HepG2 (cell line): ENCODE results near the gene RBM12. TPM values are rescaled to one million over a fixed set of nuclear protein-coding genes. Genes with fewer than 3 reads are reported as not detected.
A peak's percentile ranks its signal among the peaks of the same experiment; 100 is the strongest.

Experiments
- ARID2 ChIP-seq: sonication (generic); formaldehyde crosslinking; IDR thresholded peaks from 2 replicates; pipeline ENCODE4 v1.8.1; 2022; ENCODE audit warnings: mild to moderate bottlenecking, missing genetic modification reagents, borderline replicate concordance
- ESRRA ChIP-seq: sonication (generic); formaldehyde crosslinking; IDR thresholded peaks from 2 replicates; pipeline ENCODE4 v1.5.1; 2020; ENCODE audit warnings: mild to moderate bottlenecking, low read depth, missing genetic modification reagents
- HNF4A ChIP-seq: sonication (generic); formaldehyde crosslinking; IDR thresholded peaks from 2 replicates; pipeline ENCODE4 v1.4.0; 2020; ENCODE audit warnings: missing genetic modification reagents
- KDM2A ChIP-seq: sonication (generic); formaldehyde crosslinking; IDR thresholded peaks from 2 replicates; pipeline ENCODE4 v1.4.0; 2020; ENCODE audit warnings: low read depth, missing genetic modification reagents, borderline replicate concordance
- MEF2D ChIP-seq: sonication (generic); formaldehyde crosslinking; IDR thresholded peaks from 2 replicates; pipeline ENCODE4 v1.5.1; 2020; ENCODE audit warnings: mild to moderate bottlenecking, missing genetic modification reagents
- NR2C2 ChIP-seq: sonication (generic); formaldehyde crosslinking; IDR thresholded peaks from 2 replicates; pipeline ENCODE4 v1.4.0; 2020; ENCODE audit warnings: missing genetic modification reagents, mild to moderate bottlenecking, moderate library complexity, borderline replicate concordance
- NR2F6 ChIP-seq, 2 experiments: IDR thresholded peaks; 2 replicates each; pipeline ENCODE4 v1.6.1; 2016; ENCODE audit warnings: antibody characterized with exemption in 1 of 2, mild to moderate bottlenecking in 1 of 2
- TFDP1 ChIP-seq: IDR thresholded peaks from 2 replicates; pipeline ENCODE4 v1.6.1; 2016; ENCODE audit warnings: missing compliant biosample characterization, missing genetic modification reagents, borderline replicate concordance
- ZBTB10 ChIP-seq: sonication (generic); formaldehyde crosslinking; IDR thresholded peaks from 2 replicates; pipeline ENCODE4 v1.4.0; 2020; ENCODE audit warnings: missing genetic modification reagents, borderline replicate concordance
- ZMYM2 ChIP-seq: sonication (generic); formaldehyde crosslinking; IDR thresholded peaks from 2 replicates; pipeline ENCODE4 v1.8.0; 2022; ENCODE audit warnings: mild to moderate bottlenecking, missing genetic modification reagents
- ZNF414 ChIP-seq: sonication (generic); formaldehyde crosslinking; IDR thresholded peaks from 2 replicates; pipeline ENCODE4 v1.5.0; 2020; ENCODE audit warnings: missing genetic modification reagents
- ZNF501 ChIP-seq: sonication (generic); formaldehyde crosslinking; IDR thresholded peaks from 2 replicates; pipeline ENCODE4 v1.5.1; 2020; ENCODE audit warnings: mild to moderate bottlenecking, moderate library complexity, missing genetic modification reagents
- ZNF687 ChIP-seq: sonication (generic); formaldehyde crosslinking; IDR thresholded peaks from 2 replicates; pipeline ENCODE4 v1.5.1; 2020; ENCODE audit warnings: mild to moderate bottlenecking, missing genetic modification reagents, moderate library complexity
- ZNF713 ChIP-seq: sonication (generic); formaldehyde crosslinking; IDR thresholded peaks from 2 replicates; pipeline ENCODE4 v1.4.0; 2020; ENCODE audit warnings: mild to moderate bottlenecking, missing genetic modification reagents
- ZNF83 ChIP-seq: sonication (generic); formaldehyde crosslinking; IDR thresholded peaks from 2 replicates; pipeline ENCODE4 v1.4.0; 2020; ENCODE audit warnings: missing genetic modification reagents, mild to moderate bottlenecking, borderline replicate concordance
- polyA plus RNA-seq, 8 experiments: library from polyadenylated mRNA; depleted of rRNA in 3 of 8; stranded (reverse) in 7 of 8; unstranded in 1 of 8; fragments of >200 nt; fragmentation: Illumina TruSeq in 4 of 8; extraction: Trizol in 4 of 8; gene quantifications; 2 replicates each; pipeline versions ENCODE4 v1.2.1 to v1.2.3, GENCODE V29; 2011 to 2016; ENCODE audit warnings: low read depth in 4 of 8, missing spikeins in 1 of 8, mixed read lengths in 1 of 8; ENCODE audit not compliant: insufficient read depth in 1 of 8
- total RNA-seq, 5 experiments: library from RNA; depleted of rRNA; stranded (reverse); fragments of >200 nt; fragmentation: Illumina TruSeq; extraction: Trizol; gene quantifications; 2 replicates each; pipeline ENCODE4 v1.2.3, GENCODE V29; 2016; ENCODE audit warnings: low read depth in 1 of 5

RBM12 gene
- total and polyA plus RNA-seq, 2 of the 13 experiments (the other 11 are each of a cell fraction or from before 2014, with no cell fraction given), result 97.9 to 104 TPM

GRCh38 chr20:35603695-35604448, 60.8 kb downstream of the RBM12 start (continued):
- peak; percentile 39; the same call in 1 of the 2 replicates for TF ChIP-seq ZNF687 (CRISPR knock-in tag)
- TF ChIP-seq ZNF713 (CRISPR knock-in tag), result 0 out of 2 replicates have a peak, but pooled peaks have one; percentile 51
- TF ChIP-seq ESRRA, result peak; percentile 77; the same call in 1 of the 2 replicates
- TF ChIP-seq ARID2 (CRISPR knock-in tag), result no peak
- 0 out of 2 replicates have a peak, but pooled peaks have one; percentile 23 for TF ChIP-seq ZNF83 (CRISPR knock-in tag)
- TF ChIP-seq NR2C2 (CRISPR knock-in tag), result peak; percentile 79
- TF ChIP-seq ZMYM2 (CRISPR knock-in tag), result peak; percentile 49; the same call in 1 of the 2 replicates
- TF ChIP-seq KDM2A (CRISPR knock-in tag), result 0 out of 2 replicates have a peak, but pooled peaks have one; percentile 13
- peak; percentile 50; the same call in 1 of the 2 replicates for TF ChIP-seq HNF4A (CRISPR knock-in tag)
- TF ChIP-seq ZBTB10, result no peak
- no peak for TF ChIP-seq ZNF414 (CRISPR knock-in tag)
- peak; percentile 38; the same call in 1 of the 2 replicates for TF ChIP-seq ZNF501 (CRISPR knock-in tag)
- TF ChIP-seq NR2F6 (IDR thresholded peaks at IDR 0.05), result peak; percentile 75
- TF ChIP-seq NR2F6 (CRISPR knock-in tag; IDR thresholded peaks at IDR 0.05), result no peak
- TF ChIP-seq MEF2D, result 0 out of 2 replicates have a peak, but pooled peaks have one; percentile 39
- no peak for TF ChIP-seq TFDP1 (CRISPR knock-in tag)
